MM.1S (cell line): Measurements from ENCODE around the gene SUOX.

Source experiments
- DNase-seq: peaks from one replicate; pipeline ENCODE4 v3.0.0-alpha.2; 2015
- H2AFZ ChIP-seq: fragments of 300-600 bp; sonication (generic); 2 replicates; pipeline ENCODE4 v1.6.0; 2016; ENCODE audit warnings: antibody characterized with exemption, low read length
- H3F3A ChIP-seq: fragments of 300-600 bp; sonication (generic); 2 replicates; pipeline ENCODE4 v1.6.1; 2016; ENCODE audit warnings: mild to moderate bottlenecking, antibody characterized with exemption, low read length, moderate library complexity, mixed read lengths; ENCODE audit not compliant: insufficient read depth
- H3K27ac ChIP-seq: fragments of 300-600 bp; sonication (generic); 2 replicates; pipeline ENCODE4 v1.5.1; 2016; ENCODE audit warnings: mild to moderate bottlenecking, low read length
- H3K27me3 ChIP-seq: fragments of 300-600 bp; sonication (generic); replicated peaks from 2 replicates; pipeline ENCODE4 v1.6.0; 2016; ENCODE audit warnings: low read length; ENCODE audit not compliant: insufficient read depth
- H3K36me3 ChIP-seq: fragments of 300-600 bp; sonication (generic); replicated peaks from 2 replicates; pipeline ENCODE4 v1.6.1; 2016; ENCODE audit warnings: mild to moderate bottlenecking, low read length, mixed read lengths; ENCODE audit not compliant: insufficient read depth
- H3K4me1 ChIP-seq: fragments of 300-600 bp; sonication (generic); 2 replicates; pipeline ENCODE4 v1.6.1; 2016; ENCODE audit warnings: low read length, mixed read lengths
- H3K4me2 ChIP-seq: fragments of 300-600 bp; sonication (generic); 2 replicates; pipeline ENCODE4 v1.6.0; 2016; ENCODE audit warnings: low read depth, low read length
- H3K4me3 ChIP-seq: fragments of 300-600 bp; sonication (generic); 2 replicates; pipeline ENCODE4 v1.5.1; 2016; ENCODE audit warnings: low read length, mixed read lengths
- H3K79me2 ChIP-seq: fragments of 300-600 bp; sonication (generic); 2 replicates; pipeline ENCODE4 v1.6.1; 2016; ENCODE audit warnings: mixed run types, low read length, mixed read lengths
- H3K9ac ChIP-seq: fragments of 300-600 bp; sonication (generic); 2 replicates; pipeline ENCODE4 v1.6.1; 2016; ENCODE audit warnings: low read length, mixed read lengths
- H3K9me2 ChIP-seq: fragments of 300-600 bp; sonication (generic); replicated peaks from 2 replicates; pipeline ENCODE4 v1.6.1; 2016; ENCODE audit warnings: mild to moderate bottlenecking, low read length, mixed read lengths; ENCODE audit not compliant: insufficient read depth
- H3K9me3 ChIP-seq: fragments of 300-600 bp; sonication (generic); replicated peaks from 2 replicates; pipeline ENCODE4 v1.6.1; 2016; ENCODE audit warnings: mild to moderate bottlenecking, low read length, mixed read lengths; ENCODE audit not compliant: insufficient read depth
- H4K20me1 ChIP-seq: fragments of 300-600 bp; sonication (generic); 2 replicates; pipeline ENCODE4 v1.6.1; 2016; ENCODE audit warnings: mild to moderate bottlenecking, low read length, moderate library complexity, mixed read lengths; ENCODE audit not compliant: insufficient read depth
- CTCF ChIP-seq: fragments of 300-600 bp; sonication (generic); IDR thresholded peaks from 2 replicates; pipeline ENCODE4 v1.5.1; 2016; ENCODE audit warnings: antibody characterized with exemption, low read length, mixed read lengths
- EZH2 ChIP-seq: fragments of 300-600 bp; sonication (generic); optimal IDR thresholded peaks from 2 replicates; pipeline ENCODE3; 2017; ENCODE audit warnings: low read depth, mild to moderate bottlenecking, antibody characterized with exemption, low read length, mixed read lengths
- EZH2phosphoT487 ChIP-seq: fragments of 300-600 bp; sonication (generic); IDR thresholded peaks from 2 replicates; pipeline ENCODE4 v1.6.1; 2018; ENCODE audit warnings: antibody characterized with exemption, low read length

SUOX gene

GRCh38 chr12:55965941-55966407 is 31.1 kb upstream of the SUOX start, which contains the start of gene PMEL:
Gene PMEL (minus strand): TSS chr12:55966042. CDS start chr12:55966011, 31 bp downstream.
- Histone ChIP-seq H3K4me3 (peak within 1 kb of the TSS; percentile 96), H3K9me3 (no peaks in the 10 kb centered on the region), H3K4me2 (peak within 1 kb of the TSS; percentile 94), H2AFZ (peak within 1 kb of the TSS; percentile 93), H3K9me2 (no peaks in the 10 kb centered on the region), H3K27ac (peak within 1 kb of the TSS; percentile 17; the same call in 1 of the 2 replicates), H3K27me3 (no peaks in the 10 kb centered on the region), H3K36me3 (no peaks in the 10 kb centered on the region), H3F3A (peaks cover 6% of the 10 kb centered on the region; the same call in 1 of the 2 replicates), H3K9ac (peak within 1 kb of the TSS; percentile 87), H3K4me1 (peaks cover 5% of the 10 kb centered on the region), H3K79me2 (peaks cover 9% of the 10 kb centered on the region), H4K20me1 (no peaks in the 10 kb centered on the region)
- TF ChIP-seq CTCF (no peak), EZH2phosphoT487 (no peak), EZH2 (no peak)
- peak; percentile 24 for DNase-seq

- H3K4me2 ChIP-seq = peak within 1 kb of the TSS; percentile 94
- peak within 1 kb of the TSS; percentile 17; the same call in 1 of the 2 replicates for H3K27ac ChIP-seq
- DNase-seq = peak; percentile 89
- H3K4me3 ChIP-seq = peak within 1 kb of the TSS; percentile 96
- no peaks in the 10 kb centered on the region for H3K9me3 ChIP-seq
- H3K9me2 ChIP-seq = no peaks in the 10 kb centered on the region
- TF ChIP-seq EZH2phosphoT487 = no peak
- TF ChIP-seq CTCF = no peak
- TF ChIP-seq EZH2 = no peak
- no peaks in the 10 kb centered on the region for H4K20me1 ChIP-seq
- no peaks in the 10 kb centered on the region for H3K36me3 ChIP-seq
- peak within 1 kb of the TSS; percentile 93 for H2AFZ ChIP-seq
- peaks cover 6% of the 10 kb centered on the region; the same call in 1 of the 2 replicates for H3F3A ChIP-seq
- H3K9ac ChIP-seq = peak within 1 kb of the TSS; percentile 87
- H3K4me1 ChIP-seq = peaks cover 5% of the 10 kb centered on the region
- peaks cover 9% of the 10 kb centered on the region for H3K79me2 ChIP-seq
- H3K27me3 ChIP-seq = no peaks in the 10 kb centered on the region
Observed at GRCh38 chr12:55966408-55967281, 30.4 kb upstream of the SUOX start, which contains the start of gene CDK2. Gene CDK2 (plus strand): TSS chr12:55966830. CDS start chr12:55967009, 179 bp downstream.

- Histone ChIP-seq H3K36me3 (no peaks in the 10 kb centered on the region), H4K20me1 (no peaks in the 10 kb centered on the region), H3K9me2 (no peaks in the 10 kb centered on the region), H3K27ac (no peak overlapping the region), H3K79me2 (peaks cover 13% of the 10 kb centered on the region), H3K9me3 (no peaks in the 10 kb centered on the region), H2AFZ (no peak overlapping the region), H3K4me3 (no peak overlapping the region), H3K4me2 (no peak overlapping the region), H3K9ac (no peak overlapping the region), H3F3A (peaks cover 18% of the 10 kb centered on the region), H3K4me1 (peaks cover 17% of the 10 kb centered on the region), H3K27me3 (no peaks in the 10 kb centered on the region)
- no peak for TF ChIP-seq CTCF
- TF ChIP-seq EZH2 = no peak
- TF ChIP-seq EZH2phosphoT487 = no peak
- DNase-seq = no peak
Observed at GRCh38 chr12:55969356-55969755, 27.7 kb upstream of the SUOX start.
